HCT116 (cell line): ENCODE measurements around the gene ARID1A. TPM values are rescaled to one million over a fixed set of nuclear protein-coding genes. Genes with fewer than 3 reads are reported as not detected.

Source experiments
- ATAC-seq: fragments of 200-7000 bp; cut with Tn5 transposase; 2 replicates; pipeline ENCODE4 v1.9.1; 2020; ENCODE audit warnings: mild to moderate bottlenecking, moderate library complexity
- BruUV-seq: library from RNA; stranded (reverse); fragments of 400-500 nt; replicated peaks from 2 replicates; lab custom pipeline; 2021; lab: Mats Ljungman, UMichigan
- CTCF ChIA-PET: fragments of 300-600 bp; sonication (Branson Sonifier 250); formaldehyde crosslinking; loops from one replicate; lab custom pipeline; 2021; ENCODE audit warnings: antibody characterized with exemption; lab: Charles Lee
- POLR2A ChIA-PET: fragments of 300-600, 350-600 bp; sonication (Branson Sonifier 250); formaldehyde crosslinking; loops from one replicate; lab custom pipeline; 2021; ENCODE audit warnings: antibody characterized with exemption; lab: Charles Lee
- RAD21 ChIA-PET, 2 experiments: fragments of 300-600 bp; sonication (Branson Sonifier 250); formaldehyde crosslinking; loops; one replicate each; lab custom pipeline; 2023; ENCODE audit warnings: low total read pairs in 2 of 2; ENCODE audit not compliant: uncharacterized antibody in 2 of 2, unreplicated experiment in 2 of 2, low non-redundant PET in 1 of 2; lab: Charles Lee
- DNase-seq: peaks from one replicate; pipeline ENCODE4 v3.0.0-alpha.2; 2010; ENCODE audit warnings: low read depth, low spot score
- H2AFZ ChIP-seq: fragments of 200-600 bp; shearing (Covaris generic), sonication (generic); 2 replicates; pipeline ENCODE4 v1.6.1; 2017; ENCODE audit warnings: low read depth, mixed run types, mixed read lengths, antibody characterized with exemption, low read length; ENCODE audit not compliant: poor library complexity, severe bottlenecking
- H3K27ac ChIP-seq: 2 replicates; pipeline ENCODE4 v1.5.1; 2012; ENCODE audit warnings: low read depth, low read length
- H3K27me3 ChIP-seq: fragments of 200-600 bp; sonication (generic); 2 replicates; pipeline ENCODE4 v1.6.1; 2016; ENCODE audit warnings: mixed run types, low read length, mixed read lengths; ENCODE audit not compliant: insufficient read depth
- H3K36me3 ChIP-seq, 2 experiments: fragments of 200-500 bp in 1 of 2; fragments of 200-600 bp in 1 of 2; sonication (Bioruptor generic) in 1 of 2; sonication (generic) in 1 of 2; 2 replicates each; pipeline versions ENCODE4 v1.5.1 to v1.6.1; 2014 to 2016; ENCODE audit warnings: low read length in 2 of 2, inconsistent platforms in 1 of 2, mixed read lengths in 1 of 2, mixed run types in 1 of 2; ENCODE audit not compliant: insufficient read depth in 2 of 2, control insufficient read depth in 1 of 2
- H3K4me1 ChIP-seq, 2 experiments: fragments of 200-600 bp in 1 of 2; sonication (generic) in 1 of 2; 2 replicates each; pipeline versions ENCODE4 v1.5.1 to v1.6.1; 2012 to 2017; ENCODE audit warnings: low read length in 2 of 2, inconsistent platforms in 1 of 2, mild to moderate bottlenecking in 1 of 2, mixed read lengths in 1 of 2, mixed run types in 1 of 2, moderate library complexity in 1 of 2; ENCODE audit not compliant: insufficient read depth in 2 of 2, control insufficient read depth in 1 of 2
- H3K4me2 ChIP-seq: fragments of 200-600 bp; sonication (generic); 2 replicates; pipeline ENCODE4 v1.6.1; 2017; ENCODE audit warnings: mixed run types, low read length, mixed read lengths
- H3K4me3 ChIP-seq, 2 experiments: fragments of 200-600 bp in 1 of 2; sonication (generic) in 1 of 2; replicated peaks in 1 of 2; 2 replicates each; pipeline ENCODE4 v1.5.1; 2011 to 2016; ENCODE audit warnings: low read length in 2 of 2, control low read depth in 1 of 2, low read depth in 1 of 2, mild to moderate bottlenecking in 1 of 2, mixed read lengths in 1 of 2, mixed run types in 1 of 2
- H3K79me2 ChIP-seq: fragments of 200-600 bp; sonication (generic); 2 replicates; pipeline ENCODE4 v1.6.1; 2017; ENCODE audit warnings: mild to moderate bottlenecking, mixed run types, low read length, moderate library complexity, mixed read lengths; ENCODE audit not compliant: insufficient read depth
- H3K9ac ChIP-seq: fragments of 200-600 bp; sonication (generic); 2 replicates; pipeline ENCODE4 v1.6.1; 2016; ENCODE audit warnings: low read length, mixed read lengths
- H3K9me2 ChIP-seq: fragments of 200-600 bp; sonication (generic), shearing (Covaris generic); 2 replicates; pipeline ENCODE4 v1.6.1; 2017; ENCODE audit warnings: mixed run types, mild to moderate bottlenecking, moderate library complexity; ENCODE audit not compliant: insufficient read depth
- H3K9me3 ChIP-seq, 2 experiments: fragments of 200-500 bp in 1 of 2; fragments of 200-600 bp in 1 of 2; sonication (Bioruptor generic) in 1 of 2; sonication (generic) in 1 of 2; 2 replicates each; pipeline ENCODE4 v1.6.1; 2014 to 2017; ENCODE audit warnings: low read length in 2 of 2, mixed read lengths in 2 of 2, inconsistent platforms in 1 of 2, low read depth in 1 of 2, mild to moderate bottlenecking in 1 of 2, mixed run types in 1 of 2, moderate library complexity in 1 of 2; ENCODE audit not compliant: control insufficient read depth in 1 of 2, insufficient read depth in 1 of 2
- H4K20me1 ChIP-seq: fragments of 200-600 bp; sonication (generic), shearing (Covaris generic); 2 replicates; pipeline ENCODE4 v1.6.1; 2017; ENCODE audit warnings: mixed run types, mild to moderate bottlenecking, moderate library complexity; ENCODE audit not compliant: insufficient read depth
- CEBPB ChIP-seq: IDR thresholded peaks from 2 replicates; pipeline ENCODE4 v1.6.1; 2012; ENCODE audit warnings: low read depth
- JUND ChIP-seq: IDR thresholded peaks from 2 replicates; pipeline ENCODE4 v1.6.1; 2012
- POLR2A ChIP-seq: IDR thresholded peaks from 2 replicates; pipeline ENCODE4 v1.7.0; 2011; ENCODE audit warnings: borderline replicate concordance; ENCODE audit not compliant: insufficient read depth, insufficient read length; ENCODE audit errors: extremely low read depth
- POLR2AphosphoS5 ChIP-seq: IDR thresholded peaks from 2 replicates; pipeline ENCODE4 v1.6.1; 2011; ENCODE audit warnings: mild to moderate bottlenecking, low read depth, low read length, moderate library complexity
- RAD21 ChIP-seq: IDR thresholded peaks from 2 replicates; pipeline ENCODE4 v1.6.1; 2012; ENCODE audit warnings: low read depth, mild to moderate bottlenecking
- REST ChIP-seq: IDR thresholded peaks from 2 replicates; pipeline ENCODE4 v1.6.1; 2012; ENCODE audit warnings: low read depth
- SIN3A ChIP-seq: IDR thresholded peaks from 2 replicates; pipeline ENCODE4 v1.6.1; 2012; ENCODE audit warnings: low read depth
- SP1 ChIP-seq: IDR thresholded peaks from 2 replicates; pipeline ENCODE4 v1.6.1; 2012; ENCODE audit warnings: low read depth
- TCF7L2 ChIP-seq: IDR thresholded peaks from 2 replicates; pipeline ENCODE4 v1.7.0; 2011; ENCODE audit warnings: borderline replicate concordance, inconsistent platforms; ENCODE audit not compliant: insufficient read depth, insufficient read length; ENCODE audit errors: extremely low read depth
- YY1 ChIP-seq: IDR thresholded peaks from 2 replicates; pipeline ENCODE4 v1.6.1; 2011; ENCODE audit warnings: low read length, low read depth, moderate library complexity, mild to moderate bottlenecking; ENCODE audit not compliant: insufficient replicate concordance; ENCODE audit errors: extremely low read depth
- ZBTB33 ChIP-seq: IDR thresholded peaks from 2 replicates; pipeline ENCODE4 v1.6.1; 2011; ENCODE audit warnings: mild to moderate bottlenecking, low read length, moderate library complexity; ENCODE audit not compliant: insufficient replicate concordance; ENCODE audit errors: extremely low read depth
- ZFX ChIP-seq: fragments of 450-650 bp; IDR thresholded peaks from 2 replicates; pipeline ENCODE4 v1.6.1; 2017
- intact Hi-C: fragments of 100-400 bp; cut with micrococcal nuclease; formaldehyde crosslinking; loops from 2 replicates; pipeline ENCODE4 v1.10.0; 2022
- total RNA-seq: library from RNA; stranded (reverse); gene quantifications from one replicate; pipeline ENCODE4 v1.2.1, GENCODE V29; 2021; ENCODE audit not compliant: unreplicated experiment

Gene ARID1A
- total RNA-seq, 1 experiment from 2014 or later = 62.8 TPM

GRCh38 chr1:26758358-26758757 is 62.5 kb downstream of the ARID1A start:
- ChIA-PET RAD21 (no interaction called here), CTCF (no interaction called here), POLR2A (no interaction called here)
- ATAC-seq (no peak), DNase-seq (no peak)
- Histone ChIP-seq H3K79me2 (peaks cover 82% of the 10 kb centered on the region), H3K4me3 (no peak overlapping the region), H3K9me3 (no peaks in the 10 kb centered on the region), H3K9me2 (no peaks in the 10 kb centered on the region), H3K4me2 (no peak overlapping the region), H3K9ac (no peak overlapping the region), H3K4me1 (peaks cover 3 to 13% of the 10 kb centered on the region in 2 experiments; a peak in 2 of 4 replicates), H2AFZ (no peak overlapping the region), H4K20me1 (0 out of 2 replicates have a peak, but pooled peaks cover 3% of the 10 kb centered on the region), H3K27ac (no peak overlapping the region), H3K36me3 (peaks cover 32 to 46% of the 10 kb centered on the region in 2 experiments), H3K27me3 (no peaks in the 10 kb centered on the region)
- BruUV-seq = no TSS peak
- intact Hi-C loops = no loop called here
- TF ChIP-seq ZBTB33 (no peak), JUND (no peak), ZFX (no peak), SP1 (no peak), YY1 (no peak), TCF7L2 (no peak), RAD21 (no peak), REST (no peak), CEBPB (no peak), POLR2A (no peak), SIN3A (no peak), POLR2AphosphoS5 (no peak)
